Right lobe of liver (tissue), 6 donors: ENCODE data around the gene DGKA. TPM values are rescaled to one million over a fixed set of nuclear protein-coding genes. Genes with fewer than 3 reads are reported as not detected.

Experiments used
- ATAC-seq, 4 donors: fragments of 200-7000 bp; cut with Tn5 transposase; one replicate each; pipeline ENCODE4 v1.9.1; 2020; ENCODE audit warnings: mild to moderate bottlenecking in 4 of 4, moderate library complexity in 4 of 4
- DNase-seq, 3 donors: peaks; one replicate each; pipeline ENCODE4 v3.0.0-alpha.2; 2020
- H3K27ac ChIP-seq, 3 donors: fragments of 200-600 bp; one replicate each; pipeline ENCODE4 v1.8.0; 2022
- H3K27me3 ChIP-seq, 2 donors: fragments of 200-600 bp; one replicate each; pipeline ENCODE4 v1.8.0; 2022
- H3K36me3 ChIP-seq, 4 donors: fragments of 200-600 bp; sonication (generic) in 1 of 4; one replicate each; pipeline versions ENCODE4 v1.5.1 to v1.8.0; 2017 to 2022; ENCODE audit warnings: control low read depth in 1 of 4
- H3K4me1 ChIP-seq, 4 donors: fragments of 200-600 bp; sonication (generic) in 1 of 4; one replicate each; pipeline versions ENCODE4 v1.5.1 to v1.8.0; 2017 to 2022; ENCODE audit warnings: control low read depth in 1 of 4
- H3K4me3 ChIP-seq, 3 donors: fragments of 200-600 bp; one replicate each; pipeline ENCODE4 v1.8.0; 2022
- H3K9me3 ChIP-seq, 4 donors: fragments of 200-600 bp; sonication (generic) in 1 of 4; one replicate each; pipeline versions ENCODE4 v1.5.1 to v1.8.0; 2017 to 2022; ENCODE audit warnings: control low read depth in 1 of 4
- POLR2A ChIP-seq: fragments of 450-650 bp; IDR thresholded peaks from one replicate; pipeline ENCODE4 v1.6.1; 2017; ENCODE audit warnings: antibody characterized with exemption, mild to moderate bottlenecking
- WGBS: methylation state at CpG from one replicate; pipeline ENCODE4 v1.1.6; 2018; ENCODE audit warnings: low coverage, low lambda C conversion rate; ENCODE audit not compliant: insufficient coverage; ENCODE audit errors: missing lambda C conversion rate; 5-methylcytosine and 5-hydroxymethylcytosine counted together
- intact Hi-C, 2 donors: fragments of 100-400 bp; cut with DNase I; formaldehyde crosslinking; loops; one replicate each; pipeline versions ENCODE4 v1.11.2 to v1.14.1; 2022
- total RNA-seq, 6 experiments: library from RNA; depleted of rRNA in 2 of 6; stranded (reverse); fragments of >200 nt in 2 of 6; fragmentation: NEBNext Ultra II Directional in 3 of 6; extraction: Animal tissue kit (Norgen Biotek cat#: 25700) in 3 of 6; gene quantifications; one replicate each; pipeline versions ENCODE4 v1.1.0 to v1.2.4, GENCODE V29; 2016 to 2023
- TF ChIP-seq, protein P1 (sequence below), 4 donors: fragments of 200-600 bp in 3 of 4; fragments of 450-650 bp in 1 of 4; IDR thresholded peaks; one replicate each; pipeline versions ENCODE4 v1.5.1 to v1.8.0; 2016 to 2022; ENCODE audit warnings: antibody characterized with exemption in 4 of 4, mild to moderate bottlenecking in 2 of 4
- donor health status: DM: no; HTN: yes; CAD: no.
- donor health status: DM: no; HTN: no; CAD: no.
- donor health status: DM: no; HTN: no; CAD: no.
- donor health status: DM: no; HTN: yes; CAD: no.
- donor health status: DM: no; HTN: yes; CAD: no.

Gene DGKA
- total RNA-seq, 6 experiments from 2014 or later = 2.7 to 7.6 (median 4.9) TPM

- no peaks in the 10 kb centered on the region for H3K27me3 ChIP-seq
- ATAC-seq (no peak), DNase-seq (no peak)
- H3K4me1 ChIP-seq = peaks cover 0 to 7% (median 0%) of the 10 kb centered on the region in 4 donors
- intact Hi-C loops = loop anchor here (10.0 kb wide), 3 partner anchors 98 to 188 kb away; partner anchors contain the start of genes GDF11 (in 1 of the 2), ORMDL2 (in 1 of the 2) and SARNP (in 1 of the 2)
- H3K36me3 ChIP-seq = no peaks in the 10 kb centered on the region
- no peak overlapping the region for H3K27ac ChIP-seq
- H3K9me3 ChIP-seq = no peaks in the 10 kb centered on the region
- WGBS = 62% methylated on average over 6 of the region's 7 CpGs
- TF ChIP-seq, protein P1, sequence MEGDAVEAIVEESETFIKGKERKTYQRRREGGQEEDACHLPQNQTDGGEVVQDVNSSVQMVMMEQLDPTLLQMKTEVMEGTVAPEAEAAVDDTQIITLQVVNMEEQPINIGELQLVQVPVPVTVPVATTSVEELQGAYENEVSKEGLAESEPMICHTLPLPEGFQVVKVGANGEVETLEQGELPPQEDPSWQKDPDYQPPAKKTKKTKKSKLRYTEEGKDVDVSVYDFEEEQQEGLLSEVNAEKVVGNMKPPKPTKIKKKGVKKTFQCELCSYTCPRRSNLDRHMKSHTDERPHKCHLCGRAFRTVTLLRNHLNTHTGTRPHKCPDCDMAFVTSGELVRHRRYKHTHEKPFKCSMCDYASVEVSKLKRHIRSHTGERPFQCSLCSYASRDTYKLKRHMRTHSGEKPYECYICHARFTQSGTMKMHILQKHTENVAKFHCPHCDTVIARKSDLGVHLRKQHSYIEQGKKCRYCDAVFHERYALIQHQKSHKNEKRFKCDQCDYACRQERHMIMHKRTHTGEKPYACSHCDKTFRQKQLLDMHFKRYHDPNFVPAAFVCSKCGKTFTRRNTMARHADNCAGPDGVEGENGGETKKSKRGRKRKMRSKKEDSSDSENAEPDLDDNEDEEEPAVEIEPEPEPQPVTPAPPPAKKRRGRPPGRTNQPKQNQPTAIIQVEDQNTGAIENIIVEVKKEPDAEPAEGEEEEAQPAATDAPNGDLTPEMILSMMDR (IDR thresholded peaks at IDR 0.05) = no peak
- TF ChIP-seq POLR2A = no peak
- no peak overlapping the region for H3K4me3 ChIP-seq
Observed at GRCh38 chr12:55933169-55933798, 2.3 kb downstream of the DGKA start.

DNA sequence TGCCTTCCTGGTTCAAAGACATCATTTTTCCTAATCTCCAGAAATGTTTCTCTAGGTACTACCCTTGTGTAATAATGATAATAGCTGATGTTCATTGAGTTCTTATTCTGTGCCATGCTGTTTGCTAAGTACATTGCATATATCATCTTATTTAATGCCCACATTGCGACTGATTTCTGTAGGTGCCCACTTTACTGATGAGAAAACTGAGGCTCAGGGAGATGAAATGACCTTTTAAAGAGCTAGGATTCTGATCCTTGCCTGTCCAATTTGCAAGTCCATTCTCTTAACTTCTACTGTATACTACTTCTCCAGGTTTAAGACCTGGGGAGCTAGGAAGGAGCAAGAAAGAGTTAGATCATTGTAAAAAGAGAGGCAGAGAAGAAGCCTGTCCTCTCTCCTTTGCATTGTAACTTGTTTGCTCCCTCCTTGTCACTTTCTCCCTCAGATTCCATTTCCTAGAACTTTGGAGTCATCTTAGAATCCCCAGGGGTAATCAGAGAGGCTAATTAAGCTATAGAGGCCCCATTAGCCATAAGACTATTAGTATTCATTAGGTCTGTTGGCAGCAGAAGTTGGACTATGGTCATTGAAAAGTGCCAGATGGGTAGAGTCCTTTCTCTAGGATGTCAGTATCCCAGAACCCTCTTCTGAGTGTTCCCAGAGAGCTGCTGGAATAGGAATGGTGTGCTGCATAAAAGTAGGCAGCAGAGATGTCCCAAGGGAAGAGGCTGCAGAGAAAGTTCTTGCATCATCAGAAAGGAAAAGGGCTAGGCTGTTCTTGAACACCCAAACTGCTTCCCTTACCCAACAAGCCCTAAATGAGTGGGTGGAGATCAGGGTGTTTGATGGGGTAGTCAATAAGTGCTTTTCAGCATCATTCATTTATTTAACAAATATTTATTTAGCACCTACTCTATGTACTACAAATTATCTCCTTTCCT lies 3.1 kb downstream of the DGKA start:
- 100% methylated on average over 1 of the region's 1 CpG for WGBS

DNA sequence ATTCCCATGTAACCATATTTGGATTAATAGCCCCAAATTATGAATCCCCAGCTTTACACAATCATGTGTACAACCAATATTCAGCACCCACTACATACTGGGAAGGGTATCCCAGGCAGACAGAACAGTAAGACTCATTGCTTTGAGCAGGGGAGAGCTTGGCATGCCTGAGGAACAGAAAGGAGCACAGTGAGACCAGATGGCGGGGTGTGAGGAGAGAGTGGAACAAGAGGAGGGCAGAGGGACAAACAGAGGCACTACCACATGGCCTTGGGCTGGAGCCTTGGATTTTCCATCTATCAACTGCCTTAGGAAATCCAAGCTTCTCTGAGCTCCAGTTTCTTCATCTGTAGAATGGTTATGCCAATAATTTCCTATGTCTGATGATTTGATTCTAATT lies 3.8 kb downstream of the DGKA start:
- Histone ChIP-seq H3K9me3 (no peaks in the 10 kb centered on the region), H3K27me3 (no peaks in the 10 kb centered on the region), H3K36me3 (no peaks in the 10 kb centered on the region), H3K27ac (no peak overlapping the region), H3K4me3 (no peak overlapping the region), H3K4me1 (peaks cover 0 to 7% (median 0%) of the 10 kb centered on the region in 4 donors)
- WGBS = 67% methylated on average over 1 of the region's 1 CpG
- no peak for DNase-seq
- ATAC-seq = no peak
- TF ChIP-seq, protein P1 (IDR thresholded peaks at IDR 0.05) = no peak
- TF ChIP-seq POLR2A = no peak
- intact Hi-C loops = loop anchor here (5.0 to 10.0 kb wide), 4 partner anchors 100 to 192 kb away; partner anchors contain the start of genes GDF11 (in 2 of the 2), ORMDL2 (in 1 of the 2) and SARNP (in 1 of the 2)

More for the DNA sequence above, 3.1 kb downstream of the DGKA start:
- ATAC-seq = no peak
- no peak overlapping the region for H3K27ac ChIP-seq
- no peaks in the 10 kb centered on the region for H3K36me3 ChIP-seq
- peaks cover 0 to 7% (median 0%) of the 10 kb centered on the region in 4 donors for H3K4me1 ChIP-seq
- intact Hi-C loops = loop anchor here (10.0 kb wide), 3 partner anchors 99 to 189 kb away; partner anchors contain the start of genes GDF11 (in 1 of the 2), ORMDL2 (in 1 of the 2) and SARNP (in 1 of the 2)
- no peak for DNase-seq
- TF ChIP-seq, protein P1 (IDR thresholded peaks at IDR 0.05) = no peak
- TF ChIP-seq POLR2A = no peak
- no peaks in the 10 kb centered on the region for H3K27me3 ChIP-seq
- H3K9me3 ChIP-seq = no peaks in the 10 kb centered on the region
- H3K4me3 ChIP-seq = no peak overlapping the region

- no peaks in the 10 kb centered on the region for H3K27me3 ChIP-seq
- DNase-seq = peak in 1 of 3 donors; percentile 56
- 57% methylated on average over 21 of the region's 26 CpGs for WGBS
- H3K4me1 ChIP-seq = peaks cover 0 to 7% (median 0%) of the 10 kb centered on the region in 4 donors
- no peaks in the 10 kb centered on the region for H3K36me3 ChIP-seq
- H3K9me3 ChIP-seq = no peaks in the 10 kb centered on the region
- TF ChIP-seq POLR2A = no peak
- TF ChIP-seq, protein P1 (IDR thresholded peaks at IDR 0.05) = no peak
- H3K27ac ChIP-seq = peak overlapping the region in 2 of 3 donors; percentile 15 to 18
- intact Hi-C loops = loop anchor here (5.0 to 10.0 kb wide), 4 partner anchors 101 to 193 kb away; partner anchors contain the start of genes GDF11 (in 2 of the 2), ORMDL2 (in 1 of the 2) and SARNP (in 1 of the 2)
- H3K4me3 ChIP-seq = peak overlapping the region in 1 of 3 donors; percentile 24
- peak in 1 of 4 donors; percentile 1 for ATAC-seq
Observed at GRCh38 chr12:55935738-55936151, 4.8 kb downstream of the DGKA start.
